A673 (cell line): ENCODE results near the gene ANAPC1.
"Not testable (repeated sequence)": the region's sequence is repeated elsewhere in the genome, so short reads cannot be mapped to it uniquely, and the experiment has no call there.

ENCODE experiments used
- CTCF ChIP-seq: fragments of 300-800, 200-600 bp; sonication (generic); conservative IDR thresholded peaks from 2 replicates; pipeline ENCODE4 v1.5.1; 2017; ENCODE audit warnings: low read depth, mild to moderate bottlenecking, antibody characterized with exemption, low read length, moderate library complexity, mixed read lengths
- EZH2 ChIP-seq: fragments of 200-600 bp; sonication (generic); IDR thresholded peaks from 2 replicates; pipeline ENCODE4 v1.6.1; 2017; ENCODE audit warnings: borderline replicate concordance, low read depth, mild to moderate bottlenecking, mixed read lengths, antibody characterized with exemption, low read length; ENCODE audit not compliant: poor library complexity, severe bottlenecking

- TF ChIP-seq CTCF, EZH2: not testable (repeated sequence)
These were observed 156.3 kb downstream of the ANAPC1 start for GRCh38 chr2:111727611-111728110.
